GM12801 (cell line): ENCODE results near the gene RAP1GDS1.

Experiments
- TF ChIP-seq, protein P1 (sequence below): IDR thresholded peaks from one replicate; pipeline ENCODE4 v1.5.1; 2011; ENCODE audit warnings: control low read depth; ENCODE audit not compliant: insufficient read length; ENCODE audit errors: extremely low read depth

RAP1GDS1 gene

DNA sequence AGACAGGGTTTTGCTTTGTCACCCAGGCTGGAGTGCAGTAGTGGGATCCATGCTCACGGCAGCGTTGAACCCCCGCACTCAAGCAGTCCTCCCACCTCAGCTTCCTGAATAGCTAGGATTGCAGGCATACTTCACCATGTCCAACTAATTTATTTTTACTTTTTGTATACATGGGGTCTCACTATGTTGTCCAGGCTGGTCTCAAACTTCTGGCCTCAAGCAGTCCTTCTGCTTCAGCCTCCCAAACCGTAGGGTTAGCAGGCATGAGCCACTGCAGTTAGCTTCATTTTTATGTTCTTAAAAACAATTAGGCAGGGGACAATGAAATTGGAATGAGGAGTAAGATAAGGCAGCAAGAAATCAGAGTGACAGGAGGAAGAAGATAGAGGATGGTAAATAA, 50.5 kb downstream of the RAP1GDS1 start:
- TF ChIP-seq, protein P1, sequence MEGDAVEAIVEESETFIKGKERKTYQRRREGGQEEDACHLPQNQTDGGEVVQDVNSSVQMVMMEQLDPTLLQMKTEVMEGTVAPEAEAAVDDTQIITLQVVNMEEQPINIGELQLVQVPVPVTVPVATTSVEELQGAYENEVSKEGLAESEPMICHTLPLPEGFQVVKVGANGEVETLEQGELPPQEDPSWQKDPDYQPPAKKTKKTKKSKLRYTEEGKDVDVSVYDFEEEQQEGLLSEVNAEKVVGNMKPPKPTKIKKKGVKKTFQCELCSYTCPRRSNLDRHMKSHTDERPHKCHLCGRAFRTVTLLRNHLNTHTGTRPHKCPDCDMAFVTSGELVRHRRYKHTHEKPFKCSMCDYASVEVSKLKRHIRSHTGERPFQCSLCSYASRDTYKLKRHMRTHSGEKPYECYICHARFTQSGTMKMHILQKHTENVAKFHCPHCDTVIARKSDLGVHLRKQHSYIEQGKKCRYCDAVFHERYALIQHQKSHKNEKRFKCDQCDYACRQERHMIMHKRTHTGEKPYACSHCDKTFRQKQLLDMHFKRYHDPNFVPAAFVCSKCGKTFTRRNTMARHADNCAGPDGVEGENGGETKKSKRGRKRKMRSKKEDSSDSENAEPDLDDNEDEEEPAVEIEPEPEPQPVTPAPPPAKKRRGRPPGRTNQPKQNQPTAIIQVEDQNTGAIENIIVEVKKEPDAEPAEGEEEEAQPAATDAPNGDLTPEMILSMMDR: no peak

DNA sequence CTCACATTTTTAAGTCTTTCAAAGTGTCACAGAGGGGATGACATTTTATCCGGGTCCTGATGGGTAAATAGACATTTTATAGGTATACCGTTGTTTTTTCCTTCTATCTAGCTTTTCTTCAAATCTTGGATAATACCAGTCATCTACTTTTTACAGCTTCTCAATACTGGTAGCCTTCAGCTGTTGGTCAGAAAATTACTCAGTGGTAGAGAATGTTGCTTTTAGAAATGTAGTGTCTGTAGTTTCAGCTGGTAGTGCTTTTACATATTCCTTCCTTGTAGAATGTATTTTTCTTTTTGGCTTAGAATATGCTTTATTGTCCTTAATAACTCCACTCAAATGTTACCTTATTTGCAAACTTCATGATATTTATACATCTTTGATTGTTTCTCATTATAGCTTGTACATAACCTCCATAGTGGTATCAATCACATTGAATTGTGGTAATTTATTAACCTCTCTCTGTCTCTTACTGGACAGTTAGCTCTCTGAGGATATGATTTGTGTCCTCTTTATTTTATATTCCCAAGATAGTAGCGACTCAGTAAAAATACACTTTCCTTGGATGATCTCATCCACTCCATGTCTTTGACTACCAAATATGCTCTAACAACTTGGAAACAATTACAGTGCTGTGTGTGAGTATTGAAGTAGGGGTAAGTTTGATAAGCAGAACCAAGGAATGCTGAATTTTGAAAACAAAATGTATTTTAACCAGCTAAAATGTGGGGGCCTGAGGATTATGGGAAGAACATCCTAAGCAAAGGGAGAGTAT, 53.8 kb downstream of the RAP1GDS1 start:
- TF ChIP-seq, protein P1: no peak

DNA sequence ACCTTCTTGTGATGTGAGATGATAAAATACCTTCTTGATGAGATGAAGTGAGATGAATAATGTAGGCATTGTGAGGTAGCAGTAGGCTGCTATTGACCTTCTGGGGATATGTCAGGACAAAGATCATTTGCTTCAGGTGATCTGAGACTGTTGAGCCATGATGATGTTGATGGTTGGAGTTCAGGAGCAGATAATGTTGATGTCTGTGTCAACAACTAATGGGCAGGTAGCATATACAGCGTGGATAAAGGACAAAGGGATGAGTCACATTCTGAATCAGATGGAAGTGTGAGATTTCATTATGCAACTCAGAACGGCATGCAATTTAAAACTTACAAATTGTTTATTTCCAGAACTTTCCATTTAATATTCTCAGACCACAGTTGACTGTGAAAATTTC, 57.3 kb downstream of the RAP1GDS1 start:
- TF ChIP-seq, protein P1: no peak

DNA sequence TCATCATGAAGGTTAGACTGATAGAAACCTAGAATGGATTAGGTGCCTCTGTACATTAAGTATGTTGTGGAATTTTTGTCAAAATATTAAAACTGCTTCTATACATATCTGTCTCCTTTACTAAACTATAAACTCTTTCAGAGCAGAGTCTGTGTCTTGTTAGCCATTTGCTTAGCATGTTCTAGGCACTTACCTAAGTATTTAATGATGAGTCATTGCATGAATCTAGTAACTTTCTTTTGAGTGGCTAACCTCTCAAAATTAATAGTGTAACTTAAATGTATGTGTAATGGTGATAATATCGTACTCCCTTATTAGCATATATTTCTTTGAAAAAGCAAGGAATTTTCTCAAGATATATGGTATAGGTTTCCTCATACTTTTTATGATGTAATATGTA, 57.8 kb downstream of the RAP1GDS1 start:
- TF ChIP-seq, protein P1: no peak

DNA sequence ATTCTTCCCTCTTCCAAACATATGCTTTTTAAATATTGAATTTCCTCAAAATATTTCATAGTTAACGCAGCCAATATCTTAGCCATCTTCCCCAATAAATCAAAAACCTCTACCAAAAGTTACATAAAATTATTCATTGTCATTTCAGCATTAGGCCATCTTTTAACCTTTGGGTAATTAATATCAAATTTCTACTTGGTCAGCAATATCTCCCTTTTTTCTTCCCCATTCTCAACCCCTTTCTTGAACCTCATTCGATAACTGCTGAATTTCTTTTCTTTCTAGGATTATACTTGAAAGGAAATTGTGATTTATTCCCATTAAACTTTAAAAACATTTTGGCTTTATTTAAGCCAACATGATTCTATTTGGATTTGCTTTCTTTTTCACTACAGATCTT, 65.0 kb downstream of the RAP1GDS1 start:
- TF ChIP-seq, protein P1: no peak

DNA sequence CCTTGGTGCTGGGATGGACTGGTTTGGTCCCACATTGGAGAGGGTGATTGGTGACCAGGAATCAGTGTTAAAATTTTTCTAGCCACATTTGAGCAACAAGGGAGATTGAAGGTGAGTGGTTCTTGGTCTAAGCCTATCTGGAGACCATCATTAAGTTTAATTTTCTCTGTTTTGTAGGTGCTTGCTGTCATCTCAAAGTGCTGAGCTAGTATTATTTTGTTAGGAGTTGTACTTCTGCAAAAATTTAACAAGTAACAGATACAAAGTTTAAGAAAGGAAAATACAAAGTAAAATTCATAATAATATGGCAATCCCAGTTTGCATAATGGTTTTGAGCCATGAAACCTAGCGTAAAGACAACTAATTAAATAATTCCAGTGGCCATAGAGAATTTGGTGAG, 66.5 kb downstream of the RAP1GDS1 start:
- TF ChIP-seq, protein P1: no peak

DNA sequence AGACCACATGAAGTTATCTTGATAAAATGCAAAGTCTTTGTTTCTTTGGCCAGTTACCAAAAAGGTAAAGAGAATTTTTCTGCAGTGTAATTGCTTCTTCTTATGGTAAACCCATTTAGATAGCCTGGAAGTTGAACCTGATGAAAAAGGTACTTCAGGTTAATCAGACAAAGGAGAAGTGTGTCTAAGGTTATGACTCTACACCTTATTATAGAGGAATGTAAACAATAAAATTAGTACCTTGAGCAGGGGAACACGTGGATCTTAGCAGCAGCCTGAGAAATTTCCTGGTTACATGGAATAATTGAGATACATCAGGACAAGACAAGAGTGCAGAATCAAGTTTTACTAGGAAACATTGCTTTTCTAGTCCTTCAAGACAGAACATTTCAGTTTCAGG, 70.8 kb downstream of the RAP1GDS1 start:
- TF ChIP-seq, protein P1: no peak
